GM10266 (cell line): ENCODE data around the gene TMEM74B.

Experiments used
- DNase-seq: peaks from one replicate; pipeline ENCODE4 v3.0.0; 2012; ENCODE audit errors: extremely low spot score
- TF ChIP-seq, protein P1 (sequence below): IDR thresholded peaks from 2 replicates; pipeline ENCODE4 v1.5.1; 2012; ENCODE audit warnings: mild to moderate bottlenecking, low read depth; ENCODE audit not compliant: control insufficient read depth, insufficient read depth; ENCODE audit errors: missing control alignments

Gene TMEM74B

DNA sequence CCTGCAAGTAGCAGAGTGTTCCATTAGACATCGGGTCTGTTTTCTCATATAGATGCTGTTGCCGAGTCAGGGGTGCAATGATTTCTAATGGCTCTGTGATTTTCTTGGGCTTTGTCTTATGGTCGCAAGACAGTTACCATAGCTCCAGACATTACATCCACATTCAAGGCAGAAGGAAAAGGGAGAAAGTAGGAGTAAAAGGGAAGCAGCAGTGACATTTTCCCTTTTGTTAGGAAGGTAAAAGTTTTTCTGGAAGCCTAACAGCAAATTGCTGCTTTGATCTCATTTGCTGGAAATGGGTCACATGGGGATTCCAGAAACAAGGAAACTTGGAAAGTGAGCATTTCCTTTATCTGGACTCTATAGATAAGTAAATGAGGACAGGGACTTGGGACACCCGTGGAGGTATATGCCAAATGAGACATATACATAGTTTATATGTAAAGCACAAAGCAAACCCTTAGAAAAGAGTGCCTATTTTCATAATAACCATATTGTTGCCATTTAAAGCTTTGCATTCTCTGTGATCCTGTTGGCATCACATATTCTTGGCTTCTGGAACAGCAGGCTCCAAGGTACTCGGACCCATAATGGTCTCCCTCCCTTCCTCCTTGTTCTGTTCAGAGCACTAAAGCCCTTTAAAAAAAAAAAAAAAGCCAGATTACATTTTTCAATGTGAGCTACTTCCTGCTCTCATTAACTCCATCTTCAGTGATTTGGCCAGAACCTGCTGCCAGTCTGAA, 18.2 kb upstream of the TMEM74B start, which contains the start of gene C20orf202:
C20orf202 (plus strand) TSS at position 693 of the 743 bp plus-strand sequence. CDS start 132 bp downstream, outside the sequence.
- no peak for DNase-seq
- TF ChIP-seq, protein P1, sequence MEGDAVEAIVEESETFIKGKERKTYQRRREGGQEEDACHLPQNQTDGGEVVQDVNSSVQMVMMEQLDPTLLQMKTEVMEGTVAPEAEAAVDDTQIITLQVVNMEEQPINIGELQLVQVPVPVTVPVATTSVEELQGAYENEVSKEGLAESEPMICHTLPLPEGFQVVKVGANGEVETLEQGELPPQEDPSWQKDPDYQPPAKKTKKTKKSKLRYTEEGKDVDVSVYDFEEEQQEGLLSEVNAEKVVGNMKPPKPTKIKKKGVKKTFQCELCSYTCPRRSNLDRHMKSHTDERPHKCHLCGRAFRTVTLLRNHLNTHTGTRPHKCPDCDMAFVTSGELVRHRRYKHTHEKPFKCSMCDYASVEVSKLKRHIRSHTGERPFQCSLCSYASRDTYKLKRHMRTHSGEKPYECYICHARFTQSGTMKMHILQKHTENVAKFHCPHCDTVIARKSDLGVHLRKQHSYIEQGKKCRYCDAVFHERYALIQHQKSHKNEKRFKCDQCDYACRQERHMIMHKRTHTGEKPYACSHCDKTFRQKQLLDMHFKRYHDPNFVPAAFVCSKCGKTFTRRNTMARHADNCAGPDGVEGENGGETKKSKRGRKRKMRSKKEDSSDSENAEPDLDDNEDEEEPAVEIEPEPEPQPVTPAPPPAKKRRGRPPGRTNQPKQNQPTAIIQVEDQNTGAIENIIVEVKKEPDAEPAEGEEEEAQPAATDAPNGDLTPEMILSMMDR = no peak

DNA sequence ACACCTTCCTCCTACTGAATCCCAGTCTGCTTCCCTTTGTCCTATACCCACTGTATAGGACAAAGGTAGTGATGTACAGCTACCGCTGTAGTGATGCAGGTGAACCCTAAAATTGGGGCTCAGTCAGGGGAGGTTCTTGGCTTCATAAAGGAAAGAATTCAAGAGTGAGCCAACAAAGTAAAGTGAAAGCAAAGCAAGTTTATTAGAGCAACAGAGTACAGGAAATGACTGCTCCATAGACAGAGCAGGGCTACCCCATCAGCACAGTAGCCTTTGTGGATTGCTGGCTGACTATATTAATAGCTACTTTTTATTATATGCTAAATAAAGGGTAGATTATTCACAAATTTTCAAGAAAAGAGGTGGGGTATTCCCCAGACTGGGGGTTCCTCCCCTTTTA, 15.2 kb upstream of the TMEM74B start:
- TF ChIP-seq, protein P1 = no peak

DNA sequence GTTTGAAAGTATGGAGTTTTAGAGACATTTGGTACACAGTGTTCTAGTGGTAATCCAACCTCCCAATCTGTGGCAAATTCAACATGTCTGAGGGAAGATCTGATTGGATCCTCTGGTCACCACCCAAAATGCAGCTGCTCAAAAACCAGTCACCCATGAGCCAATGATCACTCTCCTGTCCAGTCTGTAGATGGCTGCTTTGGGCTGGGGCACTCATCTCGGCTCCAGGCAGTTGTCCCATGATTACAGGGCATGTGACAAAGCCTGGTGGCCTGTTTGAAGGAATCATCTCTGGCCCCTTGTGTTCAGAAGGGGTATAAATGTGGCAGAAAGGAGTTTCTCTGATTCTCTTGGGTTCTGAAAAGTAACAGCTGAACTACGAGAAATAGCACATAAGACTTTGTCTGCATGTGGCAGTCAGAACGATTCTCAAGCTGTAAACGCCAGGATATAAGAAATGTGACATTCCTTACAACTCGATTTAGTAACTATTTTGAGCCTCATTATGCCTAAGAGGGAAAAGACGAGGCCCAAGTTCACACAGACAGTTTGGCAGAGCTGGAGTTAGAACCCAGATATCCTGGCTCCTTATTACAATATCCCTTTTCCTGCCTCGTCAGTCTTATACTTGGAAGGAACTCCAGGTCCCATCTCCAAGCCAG, 14.6 kb upstream of the TMEM74B start:
- no peak for DNase-seq
- TF ChIP-seq, protein P1 = no peak

More for the DNA sequence above, 15.2 kb upstream of the TMEM74B start:
- DNase-seq = no peak

DNA sequence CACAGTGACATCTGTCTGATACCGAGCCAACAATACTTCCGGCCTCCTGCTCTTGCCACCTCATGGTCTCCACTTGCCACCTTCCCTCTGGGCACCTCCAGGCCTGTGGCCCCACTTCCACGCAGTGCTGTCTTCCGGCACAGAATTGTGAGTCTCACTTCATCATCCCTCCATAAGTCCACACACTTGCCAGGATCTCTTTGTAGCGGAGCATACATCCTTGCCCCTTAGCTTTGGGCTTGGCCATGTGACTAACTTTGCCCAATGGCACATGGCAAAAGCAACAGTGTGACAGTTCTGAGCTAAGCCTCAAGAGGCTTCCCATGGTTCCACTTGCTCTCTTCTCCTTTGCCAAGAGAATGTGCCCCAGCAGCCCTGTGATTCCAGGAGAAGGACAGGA, 14.0 kb upstream of the TMEM74B start:
- DNase-seq = no peak
- TF ChIP-seq, protein P1 = no peak

DNA sequence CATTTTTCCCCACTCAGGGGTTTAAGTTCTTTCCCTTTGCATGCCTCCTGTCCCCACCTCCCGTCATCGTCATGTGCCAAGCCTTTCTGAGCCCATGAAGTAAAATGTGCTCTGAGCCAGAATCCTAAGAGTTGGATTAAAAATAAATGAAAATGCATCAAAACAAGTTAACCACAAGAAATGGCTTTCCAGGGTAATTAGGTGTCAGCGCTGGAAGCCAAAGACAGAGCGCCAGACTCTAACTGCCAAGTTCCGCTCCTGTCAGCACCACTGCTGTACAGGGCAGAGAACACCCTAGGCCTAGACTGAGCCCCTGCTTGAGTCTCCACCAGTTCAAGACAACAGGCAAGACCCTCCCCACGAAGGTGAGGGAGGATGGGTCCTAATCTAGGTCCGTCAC, 13.0 kb upstream of the TMEM74B start:
- TF ChIP-seq, protein P1 = no peak
- DNase-seq = no peak

DNA sequence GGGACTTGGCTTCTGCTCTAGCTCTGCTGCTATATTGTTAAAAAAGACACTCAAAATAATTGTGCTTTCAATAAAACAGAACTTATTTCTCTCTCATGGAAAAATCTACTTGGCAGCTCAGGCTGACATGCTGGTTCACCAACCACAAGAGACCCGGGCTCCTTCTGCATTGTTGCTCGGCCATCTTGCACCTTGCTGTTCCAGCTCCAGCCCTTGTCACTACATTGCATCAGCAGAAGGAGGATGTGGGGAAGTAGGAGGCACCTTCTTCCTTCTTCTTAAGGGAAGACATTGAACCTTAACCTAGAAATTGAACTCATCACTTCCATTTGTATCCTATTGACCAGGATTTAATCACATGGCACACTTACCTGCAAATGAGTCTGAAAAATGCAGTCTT, 11.9 kb upstream of the TMEM74B start:
- TF ChIP-seq, protein P1 = no peak
- DNase-seq = no peak

DNA sequence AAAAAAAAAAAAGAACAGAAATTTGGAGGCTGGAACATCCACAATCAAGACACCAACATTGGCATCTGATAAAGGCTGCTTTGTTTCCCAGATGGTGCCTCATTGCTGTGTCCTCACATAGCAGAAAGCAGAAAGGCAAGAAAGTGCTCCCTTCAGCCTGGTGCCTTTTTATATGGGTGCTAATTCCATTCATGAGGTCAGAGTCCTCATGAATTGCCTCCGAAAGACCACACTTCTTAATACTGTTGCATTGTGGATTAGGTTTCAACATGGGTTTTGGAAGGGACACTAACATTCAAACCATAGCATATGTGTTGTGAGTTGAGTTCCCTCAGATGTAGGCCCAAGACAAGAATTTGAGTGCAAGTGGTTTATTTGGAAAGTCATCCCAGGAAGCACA, 10.4 kb upstream of the TMEM74B start:
- DNase-seq = no peak
- TF ChIP-seq, protein P1 = no peak
